Measurements from ENCODE around the gene FRMD7.

- TF ChIP-seq CTCF (IDR thresholded peaks at IDR 0.05), result no peak
- TF ChIP-seq POLR2A (IDR thresholded peaks at IDR 0.05), result no peak
Observed at GRCh38 chrX:132115792-132116191, 12.0 kb downstream of the FRMD7 start.
